HS-5 (cell line): ENCODE results near the gene YPEL3.

ENCODE experiments used
- DNase-seq: peaks from one replicate; pipeline ENCODE4 v3.0.0-alpha.2; 2012; ENCODE audit warnings: low read depth

YPEL3 gene

GRCh38 chr16:30088832-30089624 lies 7.0 kb downstream of the YPEL3 start:
- DNase-seq: no peak

DNA sequence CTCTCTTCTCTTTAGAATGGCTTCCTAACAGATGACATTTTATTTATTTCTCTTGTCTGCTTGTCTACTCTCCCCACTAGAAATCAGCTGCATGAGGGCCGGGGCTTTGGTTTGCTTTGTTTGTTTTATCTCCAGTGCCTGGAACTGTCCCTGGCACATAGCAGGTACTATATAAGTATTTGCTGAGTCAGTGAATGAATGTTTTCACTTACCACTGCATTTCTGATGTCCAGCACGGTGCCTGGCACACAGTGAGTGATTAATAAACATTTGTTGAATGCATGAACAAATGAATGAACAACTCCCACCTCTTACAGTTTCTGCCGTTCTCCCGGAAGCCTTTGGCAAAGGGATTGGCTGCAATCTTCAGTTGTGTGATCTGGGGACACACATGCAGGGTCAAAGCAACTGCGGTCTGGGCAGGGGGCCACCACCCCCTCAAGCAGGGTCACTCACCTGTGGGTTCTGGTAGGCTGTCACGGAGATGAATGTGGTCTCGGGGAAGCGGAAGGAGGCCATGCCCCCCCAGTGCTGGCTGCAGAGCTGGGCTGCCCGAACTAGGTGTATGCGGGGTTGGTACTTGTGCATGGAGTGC lies 7.7 kb downstream of the YPEL3 start:
- no peak for DNase-seq

DNA sequence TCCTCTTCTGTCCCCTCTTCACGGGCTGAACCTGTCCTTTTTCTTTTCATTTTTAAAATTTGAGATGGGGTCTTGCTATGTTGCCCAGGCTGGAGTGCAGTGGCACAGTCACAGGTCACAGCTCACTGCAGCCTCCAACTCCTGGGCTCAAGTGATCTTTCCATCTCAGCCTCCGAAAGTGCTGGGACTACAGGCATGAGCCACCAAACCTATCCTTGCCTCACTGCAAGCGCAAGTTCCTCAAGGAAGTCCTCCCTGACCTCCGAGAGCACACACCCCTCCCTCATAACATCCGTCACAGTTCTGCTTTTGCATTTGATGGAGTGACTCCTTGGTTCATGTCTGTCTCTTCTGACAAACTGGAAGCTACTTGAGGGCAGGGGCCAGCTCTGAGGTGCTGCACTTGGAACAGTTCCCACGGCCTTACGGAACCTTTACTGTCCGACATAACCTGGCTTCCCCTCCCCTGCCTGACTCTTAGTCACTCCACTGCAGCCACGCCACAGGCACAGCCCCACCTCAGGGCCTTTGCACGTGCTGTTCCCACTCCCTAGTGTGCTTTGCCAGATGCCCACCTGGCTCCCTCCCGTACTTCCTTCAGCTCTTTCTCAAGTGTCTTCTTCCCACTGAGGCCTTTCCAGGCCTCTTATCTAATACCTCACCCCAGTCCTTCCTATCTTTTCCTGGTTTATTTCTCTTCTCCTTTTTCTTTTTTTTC lies 8.7 kb downstream of the YPEL3 start:
- no peak for DNase-seq

DNA sequence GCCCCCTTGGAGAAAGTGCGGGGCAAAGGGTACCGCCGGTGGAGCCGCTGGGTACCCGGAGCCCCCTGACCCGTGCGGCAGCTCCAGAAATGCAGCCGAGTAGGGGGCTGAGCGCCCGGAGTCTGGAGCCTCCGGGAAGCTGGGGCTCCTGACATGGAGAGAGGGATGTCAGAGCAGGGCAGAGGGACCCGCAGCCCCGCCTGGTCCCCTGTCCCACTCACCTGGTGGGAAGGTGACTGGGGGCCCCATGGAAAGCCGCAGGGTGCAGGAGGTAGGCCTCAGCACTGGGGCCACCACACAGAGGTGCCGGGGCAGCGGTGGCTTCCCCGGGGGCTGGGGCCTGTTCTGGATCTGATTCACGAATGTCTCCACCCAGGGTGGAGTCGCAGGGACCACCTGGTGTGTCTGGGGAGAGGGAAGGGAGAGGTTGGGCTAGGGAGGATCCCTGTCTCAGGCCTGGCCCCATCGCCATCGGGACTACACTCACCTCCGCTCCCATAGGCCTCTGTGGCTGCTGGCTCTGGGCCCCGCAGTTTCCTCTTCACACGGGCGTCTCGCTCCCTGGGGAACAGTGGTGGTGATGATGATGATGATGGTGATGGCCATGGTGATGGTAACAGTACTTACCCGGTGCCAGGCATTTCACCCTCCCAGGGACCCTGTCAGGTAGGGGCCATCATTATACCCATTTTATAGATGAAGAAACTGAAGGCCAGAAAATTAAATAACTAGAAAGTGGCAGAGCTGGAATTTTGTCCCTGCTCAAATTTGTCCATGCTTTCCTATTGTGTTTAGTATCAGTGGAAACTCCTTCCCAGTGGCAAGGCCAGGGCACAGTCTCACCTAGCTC lies 9.5 kb downstream of the YPEL3 start:
- no peak for DNase-seq

DNA sequence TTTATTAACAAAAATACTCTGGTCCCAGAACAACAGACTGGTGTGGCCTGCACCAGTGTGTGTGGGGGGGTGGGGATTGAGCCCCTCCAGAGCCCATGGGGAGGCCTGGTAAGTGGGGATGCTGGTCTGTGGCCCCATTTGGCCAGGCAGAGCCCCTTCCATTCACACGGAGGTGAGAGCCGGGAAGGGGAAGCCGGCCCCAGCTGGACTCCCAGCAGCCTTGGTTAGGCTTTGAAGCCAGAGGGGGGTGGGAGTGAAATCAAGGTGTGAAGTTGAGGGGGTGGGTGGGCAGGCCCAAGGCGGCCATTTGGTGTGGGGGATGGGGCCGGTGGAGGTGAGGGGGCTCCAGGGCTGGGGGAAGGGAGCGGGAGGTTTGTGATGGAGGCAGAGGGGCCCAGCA lies 10.2 kb downstream of the YPEL3 start:
- no peak for DNase-seq

DNA sequence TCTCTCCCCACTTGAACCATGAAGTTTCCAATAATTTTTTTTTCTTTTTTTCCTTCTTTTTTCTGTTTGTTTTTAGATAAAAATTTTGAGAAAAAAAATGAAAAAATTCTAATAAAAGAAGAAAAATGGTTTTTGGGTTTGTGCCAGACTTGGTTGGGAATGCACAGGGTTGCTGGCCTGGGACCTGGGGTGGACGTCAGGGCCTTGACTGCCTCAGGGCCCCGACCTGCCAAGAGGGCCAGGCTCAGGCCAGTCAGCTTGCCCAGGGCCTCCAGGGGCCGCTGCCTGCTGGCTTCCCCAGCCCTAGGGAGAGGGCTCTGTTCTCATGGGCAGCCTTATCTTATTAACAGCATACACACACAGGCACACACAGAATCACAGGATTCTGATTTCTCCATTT lies 10.8 kb downstream of the YPEL3 start:
- no peak for DNase-seq

DNA sequence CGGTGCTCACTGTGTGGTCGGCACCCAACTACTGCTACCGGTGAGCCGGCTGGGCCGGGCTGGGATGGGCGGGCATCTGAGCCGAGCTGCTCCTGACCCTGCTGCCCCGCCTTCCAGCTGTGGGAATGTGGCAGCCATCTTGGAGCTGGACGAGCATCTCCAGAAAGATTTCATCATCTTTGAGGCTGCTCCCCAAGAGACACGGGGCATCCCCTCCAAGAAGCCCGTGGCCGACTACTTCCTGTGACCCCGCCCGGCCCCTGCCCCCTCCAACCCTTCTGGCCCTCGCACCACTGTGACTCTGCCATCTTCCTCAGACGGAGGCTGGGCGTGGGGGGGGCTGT lies 11.2 kb downstream of the YPEL3 start:
- no peak for DNase-seq

- no peak for DNase-seq
Observed at GRCh38 chr16:30084096-30084815, 11.8 kb downstream of the YPEL3 start.

- no peak for DNase-seq
Observed at GRCh38 chr16:30083216-30084055, 12.6 kb downstream of the YPEL3 start.

DNA sequence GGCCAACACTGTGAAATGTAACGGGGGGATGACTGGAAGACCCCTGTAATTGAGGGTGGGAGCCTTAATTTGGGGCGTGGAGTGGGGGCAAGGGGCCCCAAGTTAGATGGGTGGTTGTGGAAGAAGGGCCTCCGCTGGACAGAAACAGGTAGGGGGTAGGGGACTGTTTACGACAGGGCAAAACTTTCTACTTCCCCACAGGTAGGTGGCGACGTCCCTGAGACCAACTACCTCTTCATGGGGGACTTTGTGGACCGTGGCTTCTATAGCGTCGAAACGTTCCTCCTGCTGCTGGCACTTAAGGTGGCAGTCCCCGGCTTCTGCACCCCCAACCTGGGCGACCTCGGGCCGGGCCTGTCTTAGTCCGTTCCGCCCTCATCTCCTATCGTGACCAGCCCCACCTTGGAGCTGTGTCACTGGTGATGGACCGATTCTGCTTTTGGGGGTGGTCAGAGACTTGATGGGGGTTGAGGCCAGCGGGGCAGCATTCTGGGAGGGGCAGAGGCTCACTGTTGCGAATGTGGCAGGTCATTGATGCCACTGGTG lies 13.4 kb downstream of the YPEL3 start:
- no peak for DNase-seq

DNA sequence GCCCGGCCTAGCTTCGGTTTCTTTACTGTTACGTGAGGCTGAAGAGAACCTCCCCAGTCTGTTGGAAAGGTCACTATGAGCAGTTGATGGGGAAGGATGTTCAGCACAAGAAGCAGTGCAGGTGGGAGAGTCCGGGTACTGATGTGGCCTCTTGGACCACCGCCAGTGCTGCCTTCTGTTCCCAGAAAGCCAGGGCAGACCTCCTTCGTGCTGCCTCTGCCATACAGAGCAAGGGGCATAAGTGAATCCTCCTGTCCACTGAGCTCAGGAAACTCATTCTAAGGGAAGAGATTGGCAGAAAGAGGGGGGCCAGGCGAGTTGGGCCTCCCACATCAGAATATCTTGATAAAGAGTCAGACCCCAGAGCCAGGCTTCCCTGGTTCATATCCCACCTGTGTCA lies 16.5 kb downstream of the YPEL3 start:
- DNase-seq: no peak

- no peak for DNase-seq
Observed at GRCh38 chr16:30078744-30079143, 17.3 kb downstream of the YPEL3 start.

DNA sequence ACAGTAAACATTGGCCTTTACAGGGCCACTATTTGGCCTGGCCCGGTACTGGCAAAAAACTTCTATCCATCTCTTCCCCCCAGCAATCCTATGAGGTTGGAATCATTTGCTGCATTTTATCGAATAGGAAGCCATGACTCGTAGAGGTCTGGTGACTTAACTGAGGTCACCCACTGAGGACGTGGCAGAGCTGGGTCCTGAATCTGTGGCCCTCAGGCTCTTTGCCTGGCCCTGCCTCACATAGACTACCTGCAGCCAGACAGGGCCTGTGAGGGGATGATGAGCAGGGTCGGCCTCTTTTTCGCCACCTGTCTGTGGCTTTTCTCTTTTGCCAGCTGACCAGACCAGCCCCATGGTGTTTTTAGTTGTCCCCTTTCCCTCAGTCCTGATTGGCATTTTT lies 18.4 kb downstream of the YPEL3 start:
- DNase-seq: no peak

- no peak for DNase-seq
Observed at GRCh38 chr16:30076276-30076791, 19.7 kb downstream of the YPEL3 start.

DNA sequence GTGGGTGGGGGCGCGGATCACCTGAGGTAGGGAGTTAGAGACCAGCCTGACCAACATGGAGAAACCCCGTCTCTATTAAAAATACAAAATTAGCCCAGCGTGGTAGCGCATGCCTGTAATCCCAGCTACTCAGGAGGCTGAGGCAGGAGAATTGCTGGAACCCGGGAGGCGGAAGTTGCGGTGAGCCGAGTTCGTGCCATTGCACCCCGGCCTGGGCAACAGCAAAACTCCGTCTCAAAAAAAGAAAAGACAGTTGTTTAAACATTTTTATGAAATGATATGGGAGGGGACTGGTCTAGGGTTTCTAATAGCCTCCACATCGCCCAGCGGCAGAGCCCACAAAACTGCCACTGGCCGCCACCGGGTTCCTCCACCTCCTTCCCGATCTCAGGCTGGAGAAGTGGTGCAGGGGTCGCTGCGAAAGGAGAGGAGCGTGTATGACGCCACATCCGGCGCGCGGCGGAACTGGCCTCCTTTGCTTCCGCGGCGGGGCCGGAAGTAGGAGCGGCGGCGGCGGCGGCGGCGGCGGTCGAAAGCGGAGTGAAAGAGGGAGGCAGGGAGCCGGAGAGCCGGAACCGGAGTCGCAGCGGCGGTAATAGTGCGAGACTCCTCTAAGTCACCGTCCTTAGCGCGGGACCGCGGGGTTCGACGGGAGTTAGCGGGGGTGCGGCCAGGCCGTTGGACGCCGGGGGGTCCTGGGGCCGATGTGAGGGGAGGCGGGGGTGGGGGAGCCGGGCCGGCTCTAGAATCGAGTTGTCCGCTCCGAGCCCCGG lies 20.3 kb downstream of the YPEL3 start, which contains the start of gene PPP4C:
Gene PPP4C (plus strand): TSS at position 492 of the 773 bp plus-strand sequence. CDS start 384 bp downstream, outside the sequence.
- DNase-seq: no peak

DNA sequence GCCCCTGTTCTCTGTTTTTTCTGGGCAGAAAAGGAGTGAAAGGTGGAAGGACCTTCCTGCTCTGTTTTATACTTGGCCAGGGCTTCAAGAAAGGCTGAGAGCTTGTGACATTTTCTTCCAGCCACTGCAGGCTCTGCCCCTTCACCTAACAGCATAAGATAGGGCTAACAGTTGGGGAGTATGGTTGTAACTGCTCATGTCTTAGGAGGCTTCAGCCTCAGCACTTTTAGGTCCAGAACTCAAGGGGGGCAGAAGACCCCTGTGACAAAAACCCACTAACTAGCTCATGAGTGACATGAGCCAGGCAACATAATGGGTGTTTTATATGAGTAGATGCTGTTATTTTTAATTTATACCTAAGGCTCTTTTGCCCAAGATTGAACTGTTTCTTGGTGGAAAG lies 25.5 kb downstream of the YPEL3 start:
- no peak for DNase-seq

- no peak for DNase-seq
Observed at GRCh38 chr16:30069611-30070462, 26.2 kb downstream of the YPEL3 start.
